Uterus (tissue), 4 donors: ENCODE results near the gene ZNF106. TPM values are rescaled to one million over a fixed set of nuclear protein-coding genes. Genes with fewer than 3 reads are reported as not detected.

ENCODE experiments used
- DNase-seq, 2 donors: peaks; one replicate each; pipeline ENCODE4 v3.0.0-alpha.2; 2019 to 2020
- H3K27ac ChIP-seq, 2 donors: fragments of 200-600 bp; sonication (generic); 1 replicate in 1 of 2; 2 replicates in 1 of 2; pipeline ENCODE4 v1.5.1; 2016 to 2018
- H3K27me3 ChIP-seq, 2 donors: fragments of 200-600 bp; sonication (generic); one replicate each; pipeline ENCODE4 v1.5.1; 2018 to 2019; ENCODE audit warnings: control low read depth in 1 of 2
- H3K36me3 ChIP-seq, 2 donors: fragments of 200-600 bp; sonication (generic); one replicate each; pipeline ENCODE4 v1.5.1; 2019; ENCODE audit warnings: control low read depth in 1 of 2
- H3K4me1 ChIP-seq, 2 donors: fragments of 200-600 bp; sonication (generic); one replicate each; pipeline ENCODE4 v1.5.1; 2018 to 2019; ENCODE audit warnings: control low read depth in 1 of 2
- H3K4me3 ChIP-seq, 2 donors: fragments of 200-600 bp; sonication (generic); 1 replicate in 1 of 2; 2 replicates in 1 of 2; pipeline ENCODE4 v1.5.1; 2018 to 2019; ENCODE audit warnings: mild to moderate bottlenecking in 1 of 2
- H3K9me3 ChIP-seq, 2 donors: fragments of 200-600 bp; sonication (generic); one replicate each; pipeline ENCODE4 v1.5.1; 2019; ENCODE audit warnings: control low read depth in 1 of 2
- POLR2A ChIP-seq, 2 donors: fragments of 450-650 bp; IDR thresholded peaks; one replicate each; pipeline ENCODE4 v1.6.1; 2016; ENCODE audit warnings: antibody characterized with exemption in 2 of 2, mild to moderate bottlenecking in 1 of 2, moderate library complexity in 1 of 2
- intact Hi-C: fragments of 100-400 bp; cut with DNase I; formaldehyde crosslinking; loops from one replicate; pipeline ENCODE4 v1.15.1; 2023; ENCODE audit warnings: low total_unique reads
- total RNA-seq, 4 donors: library from RNA; depleted of rRNA in 3 of 4; stranded (reverse); fragments of >200 nt in 3 of 4; gene quantifications; one replicate each; pipeline versions ENCODE4 v1.1.0 to v1.2.4, GENCODE V29; 2014 to 2023
- TF ChIP-seq, protein P1 (sequence below), 4 experiments: fragments of 200-600 bp in 2 of 4; fragments of 450-650 bp in 2 of 4; sonication (generic) in 2 of 4; IDR thresholded peaks; one replicate each; pipeline ENCODE4 v1.5.1; 2016 to 2019; ENCODE audit warnings: antibody characterized with exemption in 4 of 4, mild to moderate bottlenecking in 2 of 4, moderate library complexity in 1 of 4
- donor health status: DM: yes; HTN: yes; CAD: no.

The ZNF106 gene
- total RNA-seq, 4 donors from 2014 or later, result 56.6 to 95.0 (median 72.0) TPM

DNA sequence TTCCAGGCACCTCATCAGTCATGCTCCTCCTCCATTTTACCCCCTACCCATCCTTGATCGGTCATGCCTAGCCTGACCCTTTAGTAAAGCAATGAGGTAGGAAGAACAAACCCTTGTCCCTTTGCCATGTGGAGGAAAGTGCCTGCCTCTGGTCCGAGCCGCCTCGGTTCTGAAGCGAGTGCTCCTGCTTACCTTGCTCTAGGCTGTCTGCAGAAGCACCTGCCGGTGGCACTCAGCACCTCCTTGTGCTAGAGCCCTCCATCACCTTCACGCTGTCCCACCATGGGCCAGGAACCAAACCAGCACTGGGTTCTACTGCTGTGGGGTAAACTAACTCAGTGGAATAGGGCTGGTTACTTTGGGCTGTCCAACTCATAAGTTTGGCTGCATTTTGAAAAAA lies 79.1 kb downstream of the ZNF106 start:
- Histone ChIP-seq H3K4me3 (no peak overlapping the region), H3K4me1 (no peaks in the 10 kb centered on the region), H3K27ac (no peak overlapping the region), H3K36me3 (no peaks in the 10 kb centered on the region), H3K9me3 (no peaks in the 10 kb centered on the region), H3K27me3 (no peaks in the 10 kb centered on the region)
- TF ChIP-seq, protein P1, sequence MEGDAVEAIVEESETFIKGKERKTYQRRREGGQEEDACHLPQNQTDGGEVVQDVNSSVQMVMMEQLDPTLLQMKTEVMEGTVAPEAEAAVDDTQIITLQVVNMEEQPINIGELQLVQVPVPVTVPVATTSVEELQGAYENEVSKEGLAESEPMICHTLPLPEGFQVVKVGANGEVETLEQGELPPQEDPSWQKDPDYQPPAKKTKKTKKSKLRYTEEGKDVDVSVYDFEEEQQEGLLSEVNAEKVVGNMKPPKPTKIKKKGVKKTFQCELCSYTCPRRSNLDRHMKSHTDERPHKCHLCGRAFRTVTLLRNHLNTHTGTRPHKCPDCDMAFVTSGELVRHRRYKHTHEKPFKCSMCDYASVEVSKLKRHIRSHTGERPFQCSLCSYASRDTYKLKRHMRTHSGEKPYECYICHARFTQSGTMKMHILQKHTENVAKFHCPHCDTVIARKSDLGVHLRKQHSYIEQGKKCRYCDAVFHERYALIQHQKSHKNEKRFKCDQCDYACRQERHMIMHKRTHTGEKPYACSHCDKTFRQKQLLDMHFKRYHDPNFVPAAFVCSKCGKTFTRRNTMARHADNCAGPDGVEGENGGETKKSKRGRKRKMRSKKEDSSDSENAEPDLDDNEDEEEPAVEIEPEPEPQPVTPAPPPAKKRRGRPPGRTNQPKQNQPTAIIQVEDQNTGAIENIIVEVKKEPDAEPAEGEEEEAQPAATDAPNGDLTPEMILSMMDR (IDR thresholded peaks at IDR 0.05), result no peak
- TF ChIP-seq POLR2A (IDR thresholded peaks at IDR 0.05), result no peak
- no peak for DNase-seq
- intact Hi-C loops, result no loop called here

DNA sequence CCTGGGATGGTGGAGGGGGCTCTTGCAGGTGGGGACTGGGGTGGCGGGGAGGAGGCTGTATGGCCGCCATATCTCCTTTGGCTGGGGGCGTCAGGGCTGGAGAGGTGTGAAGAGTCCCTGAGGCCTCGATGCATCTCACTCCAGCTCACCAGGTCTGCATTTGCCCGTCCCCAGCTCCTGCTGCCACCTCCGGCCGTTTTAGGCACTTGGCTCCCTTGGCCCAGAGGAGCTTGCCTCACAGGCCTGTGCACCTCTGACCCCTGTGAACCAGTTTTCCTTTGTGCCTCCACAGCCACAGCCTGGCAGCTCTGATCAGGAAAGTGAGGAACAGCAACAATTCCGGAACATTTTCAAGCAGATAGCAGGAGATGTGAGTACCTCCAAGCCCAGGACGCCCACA lies 81.9 kb downstream of the ZNF106 start:
- Histone ChIP-seq H3K4me1 (no peaks in the 10 kb centered on the region), H3K27ac (no peak overlapping the region), H3K9me3 (no peaks in the 10 kb centered on the region), H3K36me3 (no peaks in the 10 kb centered on the region), H3K4me3 (no peak overlapping the region), H3K27me3 (no peaks in the 10 kb centered on the region)
- DNase-seq, result no peak
- intact Hi-C loops, result no loop called here
- TF ChIP-seq, protein P1 (IDR thresholded peaks at IDR 0.05), result no peak
- TF ChIP-seq POLR2A (IDR thresholded peaks at IDR 0.05), result no peak

DNA sequence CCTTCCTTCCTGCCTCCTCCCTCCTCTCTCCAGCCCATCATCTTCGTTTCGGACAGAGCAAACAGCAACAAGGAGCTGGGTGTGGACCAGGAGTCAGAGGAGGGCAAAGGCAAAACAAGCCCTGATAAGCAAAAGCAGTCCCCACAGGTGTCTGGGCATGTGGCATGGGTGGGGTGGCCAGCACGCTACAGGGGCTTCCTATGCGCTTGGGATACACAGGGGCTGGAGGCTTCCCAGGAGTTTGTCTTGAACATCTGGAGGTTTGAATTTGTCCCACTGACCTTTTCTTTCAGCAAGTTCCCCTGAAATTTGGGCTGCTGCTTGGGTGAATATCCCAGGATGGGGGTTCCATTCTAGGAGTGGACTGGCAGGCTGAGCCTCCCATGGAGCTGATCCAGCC lies 82.8 kb downstream of the ZNF106 start:
- no peak overlapping the region for H3K27ac ChIP-seq
- H3K9me3 ChIP-seq, result no peaks in the 10 kb centered on the region
- no peaks in the 10 kb centered on the region for H3K36me3 ChIP-seq
- no peak for DNase-seq
- TF ChIP-seq, protein P1 (IDR thresholded peaks at IDR 0.05), result no peak
- TF ChIP-seq POLR2A (IDR thresholded peaks at IDR 0.05), result no peak
- H3K4me1 ChIP-seq, result no peaks in the 10 kb centered on the region
- no peak overlapping the region for H3K4me3 ChIP-seq
- intact Hi-C loops, result no loop called here
- H3K27me3 ChIP-seq, result no peaks in the 10 kb centered on the region

DNA sequence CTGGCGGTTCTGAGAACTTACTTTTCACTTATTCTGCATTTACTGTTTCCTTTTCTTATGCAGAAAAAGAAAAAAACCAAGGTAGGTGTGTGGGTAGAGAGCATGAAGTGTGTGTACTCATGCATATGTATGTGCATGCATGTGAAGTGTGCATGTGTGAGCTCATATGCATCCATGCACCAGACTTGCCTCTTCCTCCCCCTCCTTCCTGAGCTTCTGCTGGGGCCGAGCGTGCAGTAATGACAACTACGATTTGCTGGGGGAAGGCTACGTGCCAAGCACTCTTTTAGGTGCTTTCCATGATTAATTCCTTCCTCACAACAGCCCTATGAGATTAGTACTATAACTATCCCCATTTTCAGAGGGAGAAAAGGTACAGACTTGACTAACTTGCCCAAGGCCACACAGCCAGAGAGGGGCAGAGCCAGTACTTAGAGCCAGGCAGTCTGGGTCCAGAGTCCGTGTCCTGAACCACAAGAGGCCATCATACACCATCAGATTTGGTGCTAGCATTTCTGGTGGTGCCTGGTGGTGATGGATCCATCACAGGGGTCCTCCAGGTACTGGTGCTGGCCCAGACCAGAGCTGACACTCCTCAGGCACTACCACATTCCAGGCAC lies 85.0 kb downstream of the ZNF106 start:
- intact Hi-C loops, result no loop called here
- Histone ChIP-seq H3K27me3 (no peaks in the 10 kb centered on the region), H3K27ac (no peak overlapping the region), H3K9me3 (no peaks in the 10 kb centered on the region), H3K36me3 (no peaks in the 10 kb centered on the region), H3K4me3 (no peak overlapping the region), H3K4me1 (no peaks in the 10 kb centered on the region)
- no peak for DNase-seq
- no peak for TF ChIP-seq POLR2A (IDR thresholded peaks at IDR 0.05)
- TF ChIP-seq, protein P1 (IDR thresholded peaks at IDR 0.05), result no peak

DNA sequence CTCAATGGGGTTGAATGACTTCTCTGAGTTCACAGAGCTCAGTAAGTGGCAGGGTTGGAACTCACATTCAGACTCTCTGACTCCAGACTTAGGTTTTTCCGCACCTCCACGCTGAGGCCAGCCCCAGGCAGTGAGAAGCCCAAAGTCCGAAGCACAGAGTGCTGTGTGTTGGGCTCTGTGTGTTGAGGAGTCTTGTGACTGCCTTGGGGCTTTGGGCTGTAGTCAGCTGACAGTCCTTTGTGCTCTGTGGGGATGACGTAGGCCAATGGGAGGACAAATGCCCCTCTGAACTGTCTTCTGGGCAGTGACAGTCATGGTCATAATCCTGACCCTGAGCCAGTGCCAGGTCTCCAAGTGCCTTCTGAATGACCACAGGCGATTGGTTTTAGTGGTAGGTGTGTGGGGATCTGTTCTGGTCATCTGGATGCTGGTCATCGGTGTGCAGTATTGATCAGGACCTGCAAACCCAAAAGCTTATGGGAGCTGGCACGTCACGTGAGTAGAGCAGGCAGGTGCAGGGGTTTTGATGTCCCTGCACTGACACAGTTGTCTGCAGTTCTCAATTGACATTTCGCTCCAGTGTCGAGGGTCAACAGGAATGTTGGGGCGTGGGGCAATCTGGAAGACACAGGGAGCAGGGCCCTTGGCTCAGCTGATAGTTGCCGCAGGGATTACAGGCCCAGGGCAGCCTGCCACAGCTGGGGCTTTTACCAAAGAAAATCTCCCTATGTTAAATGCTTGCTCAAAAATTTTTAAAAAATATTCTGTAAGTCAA lies 86.3 kb downstream of the ZNF106 start:
- no peak for DNase-seq
- no peaks in the 10 kb centered on the region for H3K4me1 ChIP-seq
- intact Hi-C loops, result no loop called here
- H3K36me3 ChIP-seq, result no peaks in the 10 kb centered on the region
- H3K27me3 ChIP-seq, result no peaks in the 10 kb centered on the region
- TF ChIP-seq, protein P1 (IDR thresholded peaks at IDR 0.05), result no peak
- TF ChIP-seq POLR2A (IDR thresholded peaks at IDR 0.05), result no peak
- H3K4me3 ChIP-seq, result no peak overlapping the region
- no peaks in the 10 kb centered on the region for H3K9me3 ChIP-seq
- H3K27ac ChIP-seq, result no peak overlapping the region
